Hypothalamus (tissue), 51 donors: ENCODE data around the gene CTRL.

Experiments used
- DNase-seq, 51 donors: peaks; one replicate each; lab custom pipeline; 2025; lab: John Stamatoyannopoulos, UW

CTRL gene

GRCh38 chr16:67963662-67964321, 32.1 kb upstream of the CTRL start:
- DNase-seq = peak in 7 of 51 donors; percentile 18 to 55 (median 45)

- DNase-seq = peak in 16 of 51 donors; percentile 5 to 62 (median 46)
Observed at GRCh38 chr16:67963292-67963661, 31.6 kb upstream of the CTRL start.

- no peak for DNase-seq
Observed at GRCh38 chr16:67962135-67962534, 30.5 kb upstream of the CTRL start.

- peak in 1 of 51 donors; percentile 25 for DNase-seq
Observed at GRCh38 chr16:67961551-67961957, 29.9 kb upstream of the CTRL start.

GRCh38 chr16:67959536-67960329, 28.1 kb upstream of the CTRL start:
- no peak for DNase-seq

GRCh38 chr16:67957622-67958021, 26.0 kb upstream of the CTRL start:
- DNase-seq = no peak

GRCh38 chr16:67954421-67955196, 22.9 kb upstream of the CTRL start:
- no peak for DNase-seq

- DNase-seq = no peak
Observed at GRCh38 chr16:67953641-67954375, 22.1 kb upstream of the CTRL start.

- peak; percentile 19 to 96 (median 85) for DNase-seq
Observed at GRCh38 chr16:67951485-67951884, 19.8 kb upstream of the CTRL start.

GRCh38 chr16:67950335-67950843, 18.7 kb upstream of the CTRL start:
- DNase-seq = no peak

- no peak for DNase-seq
Observed at GRCh38 chr16:67949645-67950044, 18.0 kb upstream of the CTRL start.

GRCh38 chr16:67948015-67948414, 16.4 kb upstream of the CTRL start:
- DNase-seq = no peak

- DNase-seq = no peak
Observed at GRCh38 chr16:67946966-67947558, 15.4 kb upstream of the CTRL start.

- DNase-seq = no peak
Observed at GRCh38 chr16:67946128-67946569, 14.5 kb upstream of the CTRL start.

GRCh38 chr16:67945392-67945933, 13.8 kb upstream of the CTRL start:
- DNase-seq = no peak

GRCh38 chr16:67944690-67945391, 13.2 kb upstream of the CTRL start:
- DNase-seq = peak in 1 of 51 donors; percentile 47

GRCh38 chr16:67943619-67944504, 12.2 kb upstream of the CTRL start, which contains the start of gene LCAT:
LCAT (minus strand) TSS chr16:67944120; CDS start chr16:67944101, 19 bp downstream.
- peak in 48 of 51 donors; percentile 17 to 91 (median 69) for DNase-seq

GRCh38 chr16:67943256-67943618, 11.6 kb upstream of the CTRL start:
- DNase-seq = no peak
